ENCODE results near the gene HOXD12. TPM values are rescaled to one million over a fixed set of nuclear protein-coding genes. Genes with fewer than 3 reads are reported as not detected.

Gene HOXD12
- total RNA-seq, 4 donors from 2014 or later, result not detected

DNA sequence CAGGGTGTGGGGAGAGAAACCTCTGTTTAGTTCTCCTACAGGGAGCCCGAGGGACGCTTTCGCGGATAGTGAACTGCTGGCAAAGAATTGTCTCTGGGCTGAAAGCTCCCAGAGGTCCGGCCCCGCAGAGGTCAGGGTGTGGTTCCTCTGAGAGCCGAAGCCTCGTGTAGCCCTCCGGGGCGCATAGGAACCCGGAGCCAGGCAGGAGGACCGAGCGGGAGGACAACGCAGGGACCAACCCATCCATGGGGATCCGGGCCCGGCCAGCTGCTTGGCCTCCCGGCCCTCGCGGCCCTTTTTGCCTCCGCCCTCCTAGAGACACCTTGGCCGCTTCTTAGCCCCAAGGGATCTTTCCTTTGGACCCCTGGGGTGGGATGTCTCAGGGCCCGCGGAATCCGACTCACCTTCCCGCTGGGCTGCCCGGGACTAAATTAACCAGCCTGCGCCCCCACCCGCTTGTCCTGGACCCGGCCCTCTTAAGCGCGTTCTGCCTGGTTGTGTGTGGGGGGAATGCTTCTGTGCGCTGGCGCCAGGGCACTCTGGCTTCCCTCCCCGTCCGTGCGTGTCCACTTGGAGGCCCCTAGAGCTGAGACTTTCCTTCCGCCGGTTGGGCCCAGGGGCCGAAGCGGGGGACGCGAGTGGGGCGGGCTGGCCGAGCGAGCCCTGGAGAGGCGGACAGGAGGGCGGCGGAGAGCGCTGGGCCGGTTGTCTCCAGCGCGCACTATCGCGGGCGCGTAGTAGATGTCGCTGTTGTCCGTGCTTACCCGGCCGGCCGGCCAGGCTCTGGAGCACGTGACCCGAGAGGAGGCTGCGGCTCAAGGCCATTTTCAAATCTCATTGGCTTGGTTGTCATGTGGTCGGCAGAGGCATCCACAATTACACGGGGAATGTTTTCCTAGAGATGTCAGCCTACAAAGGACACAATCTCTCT, 16.6 kb downstream of the HOXD12 start, which contains the start of gene HOXD10:
Gene HOXD10, plus strand, starts transcription at position 896 of the 931 bp plus-strand sequence. CDS start 56 bp downstream, outside the sequence.
- TF ChIP-seq, protein P1, sequence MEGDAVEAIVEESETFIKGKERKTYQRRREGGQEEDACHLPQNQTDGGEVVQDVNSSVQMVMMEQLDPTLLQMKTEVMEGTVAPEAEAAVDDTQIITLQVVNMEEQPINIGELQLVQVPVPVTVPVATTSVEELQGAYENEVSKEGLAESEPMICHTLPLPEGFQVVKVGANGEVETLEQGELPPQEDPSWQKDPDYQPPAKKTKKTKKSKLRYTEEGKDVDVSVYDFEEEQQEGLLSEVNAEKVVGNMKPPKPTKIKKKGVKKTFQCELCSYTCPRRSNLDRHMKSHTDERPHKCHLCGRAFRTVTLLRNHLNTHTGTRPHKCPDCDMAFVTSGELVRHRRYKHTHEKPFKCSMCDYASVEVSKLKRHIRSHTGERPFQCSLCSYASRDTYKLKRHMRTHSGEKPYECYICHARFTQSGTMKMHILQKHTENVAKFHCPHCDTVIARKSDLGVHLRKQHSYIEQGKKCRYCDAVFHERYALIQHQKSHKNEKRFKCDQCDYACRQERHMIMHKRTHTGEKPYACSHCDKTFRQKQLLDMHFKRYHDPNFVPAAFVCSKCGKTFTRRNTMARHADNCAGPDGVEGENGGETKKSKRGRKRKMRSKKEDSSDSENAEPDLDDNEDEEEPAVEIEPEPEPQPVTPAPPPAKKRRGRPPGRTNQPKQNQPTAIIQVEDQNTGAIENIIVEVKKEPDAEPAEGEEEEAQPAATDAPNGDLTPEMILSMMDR (IDR thresholded peaks at IDR 0.05; ENCODE audit: low read depth), result no peak

DNA sequence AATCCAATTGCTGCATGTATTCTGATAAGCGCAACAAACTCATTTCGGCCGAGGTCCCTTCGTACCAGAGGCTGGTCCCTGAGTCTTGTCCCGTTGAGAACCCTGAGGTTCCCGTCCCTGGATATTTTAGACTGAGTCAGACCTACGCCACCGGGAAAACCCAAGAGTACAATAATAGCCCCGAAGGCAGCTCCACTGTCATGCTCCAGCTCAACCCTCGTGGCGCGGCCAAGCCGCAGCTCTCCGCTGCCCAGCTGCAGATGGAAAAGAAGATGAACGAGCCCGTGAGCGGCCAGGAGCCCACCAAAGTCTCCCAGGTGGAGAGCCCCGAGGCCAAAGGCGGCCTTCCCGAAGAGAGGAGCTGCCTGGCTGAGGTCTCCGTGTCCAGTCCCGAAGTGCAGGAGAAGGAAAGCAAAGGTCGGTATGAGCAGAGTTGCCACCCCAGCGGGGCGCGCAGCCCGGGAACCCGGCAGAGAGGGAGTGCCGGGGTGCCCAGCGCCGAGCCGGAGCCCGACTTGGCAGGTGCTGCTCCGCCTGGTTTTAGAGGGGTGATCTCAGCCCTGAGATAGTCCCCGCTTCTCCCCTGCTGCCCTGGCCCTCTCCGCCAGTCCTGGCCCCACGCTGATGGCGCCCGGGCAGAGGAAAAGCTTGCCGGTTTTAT, 17.7 kb downstream of the HOXD12 start:
- TF ChIP-seq, protein P1 (IDR thresholded peaks at IDR 0.05; ENCODE audit: low read depth), result no peak

DNA sequence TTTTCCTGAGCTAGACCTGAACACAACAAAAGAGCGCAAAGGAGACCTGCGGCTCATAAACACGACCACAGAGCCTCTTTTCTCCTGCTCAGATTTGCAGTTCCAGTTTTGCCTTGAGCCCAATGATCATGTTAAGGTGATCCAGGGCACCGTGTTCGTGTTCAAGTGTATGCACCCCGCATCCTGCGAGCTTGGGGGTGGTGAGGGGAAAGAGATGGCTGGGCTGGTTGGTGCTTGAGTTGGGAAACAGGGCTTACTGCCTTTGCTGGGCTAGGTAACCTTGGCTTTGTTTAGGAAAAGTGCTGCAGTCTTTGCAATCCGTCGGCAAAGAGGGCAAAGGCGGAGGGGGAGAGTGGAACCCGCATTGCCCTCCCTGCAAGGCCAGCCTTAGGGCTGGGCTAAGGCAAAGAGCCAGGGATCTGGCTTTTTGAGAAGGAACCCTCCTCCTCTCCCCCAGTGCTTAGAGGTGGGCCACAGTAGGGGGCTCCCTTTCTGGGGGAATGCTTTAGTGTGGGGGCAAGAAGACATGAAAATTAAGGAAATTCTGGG, 18.3 kb downstream of the HOXD12 start:
- TF ChIP-seq, protein P1 (IDR thresholded peaks at IDR 0.05; ENCODE audit: low read depth), result no peak

DNA sequence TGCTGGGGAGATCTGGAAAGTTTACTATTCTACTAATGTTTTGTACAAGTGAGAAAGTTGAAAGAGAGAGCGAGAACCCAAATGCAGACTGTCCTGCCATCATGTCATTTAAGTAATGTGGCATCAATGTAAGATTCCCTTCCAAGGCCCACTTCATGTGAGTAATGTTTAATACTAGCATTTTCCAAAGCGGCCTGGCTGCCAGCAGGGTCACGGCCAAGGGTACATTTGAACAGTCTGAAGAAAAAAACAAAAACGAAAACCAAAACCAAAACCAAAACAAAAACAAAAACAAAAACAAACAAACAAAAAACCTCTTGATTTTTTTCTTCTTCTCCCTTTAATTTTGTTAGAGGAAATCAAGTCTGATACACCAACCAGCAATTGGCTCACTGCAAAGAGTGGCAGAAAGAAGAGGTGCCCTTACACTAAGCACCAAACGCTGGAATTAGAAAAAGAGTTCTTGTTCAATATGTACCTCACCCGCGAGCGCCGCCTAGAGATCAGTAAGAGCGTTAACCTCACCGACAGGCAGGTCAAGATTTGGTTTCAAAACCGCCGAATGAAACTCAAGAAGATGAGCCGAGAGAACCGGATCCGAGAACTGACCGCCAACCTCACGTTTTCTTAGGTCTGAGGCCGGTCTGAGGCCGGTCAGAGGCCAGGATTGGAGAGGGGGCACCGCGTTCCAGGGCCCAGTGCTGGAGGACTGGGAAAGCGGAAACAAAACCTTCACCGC, 19.2 kb downstream of the HOXD12 start:
- TF ChIP-seq, protein P1 (IDR thresholded peaks at IDR 0.05; ENCODE audit: low read depth), result no peak

DNA sequence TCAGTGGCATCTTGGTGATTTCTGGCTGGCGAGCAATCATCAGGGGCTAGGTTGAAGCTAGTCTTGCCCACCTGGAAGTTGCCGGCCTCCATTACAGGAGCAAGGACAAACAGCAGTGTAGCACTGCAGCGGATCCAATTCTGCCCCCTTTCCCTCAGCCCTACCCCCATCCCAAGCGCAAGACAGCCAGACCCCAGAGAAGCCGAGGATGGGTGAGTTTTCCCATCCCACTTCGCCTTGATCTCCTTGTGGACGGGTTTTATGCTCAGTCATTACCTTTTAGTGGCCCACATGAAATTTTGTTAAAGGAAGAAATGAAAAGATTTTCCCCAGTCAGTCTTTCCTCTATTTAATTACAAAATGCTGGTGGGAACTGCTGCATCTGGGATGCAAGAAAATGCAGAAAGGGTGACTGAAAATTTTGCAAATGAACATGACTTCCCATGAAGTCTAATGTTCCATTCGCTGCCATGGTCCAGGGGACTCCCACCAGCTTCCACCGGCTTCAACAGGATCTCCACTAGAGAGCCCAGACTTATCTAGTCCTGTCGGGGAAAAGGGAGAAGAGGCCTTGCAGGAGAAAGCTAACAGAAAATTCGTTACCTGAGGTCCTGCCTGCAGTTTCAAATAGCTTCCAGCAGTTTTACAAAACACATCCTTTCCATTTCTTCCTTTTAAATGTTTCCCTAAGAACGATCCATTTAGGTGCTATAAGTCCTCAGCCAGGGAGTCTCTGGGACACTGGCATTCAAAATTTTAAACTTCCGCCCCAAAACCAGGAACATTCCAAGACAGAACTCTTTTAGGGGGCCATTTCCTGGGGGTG, 21.0 kb downstream of the HOXD12 start:
- TF ChIP-seq, protein P1 (IDR thresholded peaks at IDR 0.05; ENCODE audit: low read depth), result no peak

DNA sequence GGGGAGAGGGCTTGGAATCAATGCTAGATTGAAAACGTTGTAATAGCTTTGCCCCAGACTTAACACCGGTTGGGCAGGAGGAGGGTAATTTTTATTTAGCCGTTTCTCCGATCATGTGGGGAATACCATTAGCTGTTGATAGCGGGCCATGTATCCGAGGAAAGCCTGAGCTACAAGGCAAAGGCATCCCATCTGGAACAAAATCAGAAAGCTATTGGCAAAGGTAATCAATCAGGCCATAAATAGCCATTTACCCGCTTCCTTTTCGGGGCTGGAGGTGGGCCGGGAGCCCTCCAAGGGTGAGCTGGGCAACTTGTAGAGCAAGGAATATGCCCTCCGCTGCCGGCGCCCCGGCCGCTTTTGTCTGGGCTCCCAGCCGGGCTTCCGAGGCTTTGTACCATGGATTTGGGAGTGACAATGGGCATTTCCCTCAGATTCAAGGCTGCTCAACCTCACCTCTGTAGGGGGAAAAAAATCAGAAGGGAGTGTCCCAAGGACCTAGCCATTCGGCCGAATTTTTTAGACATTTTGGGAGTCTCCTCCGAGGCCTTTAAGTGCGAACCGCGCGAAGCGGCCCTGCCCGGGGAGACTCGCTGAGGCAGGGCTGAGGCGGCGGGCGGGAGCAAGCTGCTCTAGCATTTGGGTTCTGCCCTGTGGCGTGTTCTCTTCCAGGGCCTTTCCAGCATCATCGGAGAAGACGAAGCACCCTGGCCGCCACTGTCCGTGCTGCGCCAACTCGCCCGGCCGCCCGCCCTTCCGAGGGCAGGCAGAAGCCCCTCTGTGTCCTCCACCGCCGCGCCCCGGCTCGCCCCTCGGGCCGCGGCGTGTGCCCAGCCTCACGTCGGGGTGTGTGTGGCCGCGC, 21.8 kb downstream of the HOXD12 start:
- TF ChIP-seq, protein P1 (IDR thresholded peaks at IDR 0.05; ENCODE audit: low read depth), result no peak

Data from subcutaneous adipose tissue (tissue), 4 donors.